Liver (tissue), 9 donors: ENCODE measurements around the gene PRDM2. TPM values are rescaled to one million over a fixed set of nuclear protein-coding genes. Genes with fewer than 3 reads are reported as not detected.
"Not testable (repeated sequence)": the region's sequence is repeated elsewhere in the genome, so short reads cannot be mapped to it uniquely, and the experiment has no call there.

Source experiments
- DNase-seq: peaks from one replicate; pipeline ENCODE4 v3.0.0-alpha.2; 2017; ENCODE audit warnings: low spot score
- H3K27ac ChIP-seq, 2 donors: one replicate each; pipeline ENCODE4 v1.7.0; 2013; ENCODE audit warnings: inconsistent platforms in 2 of 2, low read length in 2 of 2, control low read depth in 1 of 2, low read depth in 1 of 2, mild to moderate bottlenecking in 1 of 2
- H3K27me3 ChIP-seq, 4 donors: one replicate each; pipeline versions ENCODE4 v1.6.1 to v1.7.0; 2013; ENCODE audit warnings: low read length in 3 of 4, inconsistent platforms in 1 of 4, mild to moderate bottlenecking in 1 of 4, moderate library complexity in 1 of 4; ENCODE audit not compliant: control insufficient read depth in 4 of 4, insufficient read depth in 4 of 4
- H3K36me3 ChIP-seq, 4 donors: one replicate each; pipeline versions ENCODE4 v1.6.1 to v1.7.0; 2013; ENCODE audit warnings: low read length in 3 of 4, mild to moderate bottlenecking in 3 of 4, low read depth in 1 of 4, moderate library complexity in 1 of 4; ENCODE audit not compliant: control insufficient read depth in 4 of 4, insufficient read depth in 3 of 4
- H3K4me1 ChIP-seq, 4 donors: one replicate each; pipeline versions ENCODE4 v1.6.1 to v1.7.0; 2013; ENCODE audit warnings: low read length in 3 of 4, mild to moderate bottlenecking in 3 of 4, moderate library complexity in 1 of 4; ENCODE audit not compliant: control insufficient read depth in 4 of 4, insufficient read depth in 4 of 4
- H3K4me3 ChIP-seq, 3 donors: one replicate each; pipeline versions ENCODE4 v1.6.1 to v1.7.0; 2013; ENCODE audit warnings: low read length in 3 of 3, control low read depth in 1 of 3, low read depth in 1 of 3, mild to moderate bottlenecking in 1 of 3
- H3K9ac ChIP-seq, 2 donors: one replicate each; pipeline ENCODE4 v1.7.0; 2013; ENCODE audit warnings: low read length in 2 of 2, mild to moderate bottlenecking in 2 of 2, moderate library complexity in 2 of 2, control low read depth in 1 of 2, low read depth in 1 of 2
- H3K9me3 ChIP-seq, 4 donors: one replicate each; pipeline versions ENCODE4 v1.6.1 to v1.7.0; 2013; ENCODE audit warnings: low read length in 3 of 4; ENCODE audit not compliant: control insufficient read depth in 4 of 4
- FOXA1 ChIP-seq: IDR thresholded peaks from 2 replicates; pipeline ENCODE4 v1.6.1; 2016; ENCODE audit warnings: antibody characterized with exemption
- FOXA2 ChIP-seq: IDR thresholded peaks from 2 replicates; pipeline ENCODE4 v1.6.1; 2016; ENCODE audit warnings: antibody characterized with exemption
- GABPA ChIP-seq, 2 donors: IDR thresholded peaks in 1 of 2; conservative IDR thresholded peaks in 1 of 2; 2 replicates each; pipeline ENCODE4 v1.6.1; 2016; ENCODE audit warnings: antibody characterized with exemption in 2 of 2, mild to moderate bottlenecking in 1 of 2, moderate library complexity in 1 of 2
- HNF4A ChIP-seq, 2 donors: conservative IDR thresholded peaks; 2 replicates each; pipeline ENCODE4 v1.6.1; 2016; ENCODE audit warnings: antibody characterized with exemption in 2 of 2, mild to moderate bottlenecking in 2 of 2
- JUND ChIP-seq, 2 donors: IDR thresholded peaks; 2 replicates each; pipeline ENCODE4 v1.6.1; 2016; ENCODE audit warnings: antibody characterized with exemption in 2 of 2
- RAD21 ChIP-seq, 2 donors: IDR thresholded peaks; 2 replicates each; pipeline ENCODE4 v1.6.1; 2016; ENCODE audit warnings: antibody characterized with exemption in 2 of 2, mild to moderate bottlenecking in 2 of 2
- SP1 ChIP-seq: IDR thresholded peaks from 2 replicates; pipeline ENCODE4 v1.6.1; 2018; ENCODE audit warnings: antibody characterized with exemption, mild to moderate bottlenecking
- TAF1 ChIP-seq: conservative IDR thresholded peaks from 2 replicates; pipeline ENCODE4 v1.6.1; 2016; ENCODE audit warnings: antibody characterized with exemption, mild to moderate bottlenecking
- WGBS: extraction: QIAGEN DNeasy Blood & Tissue Kit; methylation state at CpG from one replicate; pipeline ENCODE4 v1.1.7; 2013; 5-methylcytosine and 5-hydroxymethylcytosine counted together
- polyA plus RNA-seq, 2 donors: library from polyadenylated mRNA; stranded (reverse) in 1 of 2; unstranded in 1 of 2; fragments of 200-250 nt in 1 of 2; fragments of >200 nt in 1 of 2; fragmentation: Nextera tagmentation in 1 of 2; extraction: Ambion mirVana in 1 of 2; gene quantifications; one replicate each; pipeline versions ENCODE4 v1.2.1 to v1.2.3, GENCODE V29; 2013 to 2015
- total RNA-seq, 2 donors: library from RNA; depleted of rRNA; stranded (reverse); fragments of >200 nt; gene quantifications; one replicate each; pipeline ENCODE4 v1.2.3, GENCODE V29; 2014
- TF ChIP-seq, protein P1 (sequence below): IDR thresholded peaks from 2 replicates; pipeline ENCODE4 v1.6.1; 2016; ENCODE audit warnings: antibody characterized with exemption, mild to moderate bottlenecking
- TF ChIP-seq, protein P2 (sequence below): fragments of 150-350 bp; IDR thresholded peaks from 2 replicates; pipeline ENCODE4 v1.5.1; 2017; ENCODE audit warnings: improper control_type of control experiment, low read depth, low read length; ENCODE audit not compliant: missing input control
- TF ChIP-seq, protein P3 (sequence below): IDR thresholded peaks from 2 replicates; pipeline ENCODE4 v1.6.1; 2016; ENCODE audit warnings: antibody characterized with exemption
- TF ChIP-seq, protein P4 (sequence below): IDR thresholded peaks from 2 replicates; pipeline ENCODE4 v1.6.1; 2016; ENCODE audit warnings: antibody characterized with exemption
- donor health status: healthy.
- donor health status: healthy.
- donor health status: healthy.
- donor health status: healthy.
- donor health status: healthy.

PRDM2 gene
- total and polyA plus RNA-seq, 4 donors: 4.5 to 13.9 (median 7.9) TPM

DNA sequence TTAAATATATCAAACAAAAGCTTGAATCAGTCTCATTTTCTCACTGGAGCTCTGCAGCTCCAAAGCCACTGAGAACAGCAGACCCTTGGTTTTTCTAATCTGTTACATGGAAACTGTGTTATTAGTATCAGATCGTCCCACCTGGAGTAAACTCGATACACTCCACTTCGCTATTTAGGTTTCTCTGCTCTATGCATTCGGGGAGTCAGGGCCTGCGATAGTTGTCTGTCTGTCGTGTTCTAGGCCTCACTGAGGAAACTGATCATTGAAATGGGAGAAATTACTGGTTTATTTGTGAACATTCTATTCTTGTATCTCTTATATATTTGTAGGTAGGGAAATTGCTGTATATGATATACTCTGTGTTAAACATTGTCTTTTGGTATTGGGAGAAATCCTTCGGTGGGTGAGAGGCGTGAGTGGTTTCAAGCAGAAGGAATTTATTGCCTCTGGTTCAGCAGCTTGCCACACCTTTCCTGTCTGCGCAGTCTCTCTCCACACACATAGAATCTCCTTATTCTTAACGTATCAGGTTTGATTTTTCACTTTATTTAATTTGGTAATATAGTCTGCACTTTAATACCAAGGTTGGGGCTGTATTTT, 8.5 kb downstream of the PRDM2 start:
- no peak for DNase-seq
- peaks cover 0 to 7% (median 0%) of the 10 kb centered on the region in 4 donors for H3K27me3 ChIP-seq
- TF ChIP-seq GABPA (IDR thresholded peaks at IDR 0.05 in 1 of 2, conservative IDR thresholded peaks at IDR 0.05 in 1 of 2) (no peak), FOXA1 (no peak), TAF1 (no peak)
- H3K36me3 ChIP-seq: no peaks in the 10 kb centered on the region
- H3K9me3 ChIP-seq: no peaks in the 10 kb centered on the region
- H3K27ac ChIP-seq: no peak overlapping the region
- no peaks in the 10 kb centered on the region for H3K4me1 ChIP-seq
- H3K9ac ChIP-seq: no peak overlapping the region
- no peak overlapping the region for H3K4me3 ChIP-seq
- WGBS: 89% methylated on average over 10 of the region's 10 CpGs

DNA sequence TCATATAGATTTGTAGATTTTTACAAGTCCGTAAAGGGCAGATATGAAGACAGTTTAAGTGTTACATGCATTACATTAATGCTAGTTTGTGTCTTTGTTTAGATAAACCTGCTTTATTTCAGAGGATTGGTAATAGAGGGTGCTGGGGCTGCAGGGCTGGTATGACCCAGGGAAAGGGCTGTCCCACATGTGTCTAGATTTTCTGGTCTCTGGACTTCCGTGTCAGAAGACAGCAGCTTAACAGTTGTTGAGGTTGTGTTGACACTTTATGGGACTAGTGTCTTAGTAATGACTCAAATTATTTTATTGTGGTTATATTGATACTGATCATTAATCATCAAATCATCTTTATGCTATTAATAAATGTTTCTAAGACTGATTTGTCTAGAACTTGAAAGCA, 10.1 kb downstream of the PRDM2 start:
- Histone ChIP-seq H3K9me3 (no peaks in the 10 kb centered on the region), H3K4me3 (no peak overlapping the region), H3K4me1 (no peaks in the 10 kb centered on the region), H3K36me3 (no peaks in the 10 kb centered on the region), H3K9ac (no peak overlapping the region), H3K27ac (no peak overlapping the region), H3K27me3 (peaks cover 0 to 3% (median 0%) of the 10 kb centered on the region in 4 donors)
- 84% methylated on average over 2 of the region's 2 CpGs for WGBS
- DNase-seq: no peak
- TF ChIP-seq FOXA2: no peak
- no peak for TF ChIP-seq GABPA (IDR thresholded peaks at IDR 0.05 in 1 of 2, conservative IDR thresholded peaks at IDR 0.05 in 1 of 2)
- TF ChIP-seq TAF1: no peak
- TF ChIP-seq HNF4A (conservative IDR thresholded peaks at IDR 0.05): no peak
- TF ChIP-seq, protein P1, sequence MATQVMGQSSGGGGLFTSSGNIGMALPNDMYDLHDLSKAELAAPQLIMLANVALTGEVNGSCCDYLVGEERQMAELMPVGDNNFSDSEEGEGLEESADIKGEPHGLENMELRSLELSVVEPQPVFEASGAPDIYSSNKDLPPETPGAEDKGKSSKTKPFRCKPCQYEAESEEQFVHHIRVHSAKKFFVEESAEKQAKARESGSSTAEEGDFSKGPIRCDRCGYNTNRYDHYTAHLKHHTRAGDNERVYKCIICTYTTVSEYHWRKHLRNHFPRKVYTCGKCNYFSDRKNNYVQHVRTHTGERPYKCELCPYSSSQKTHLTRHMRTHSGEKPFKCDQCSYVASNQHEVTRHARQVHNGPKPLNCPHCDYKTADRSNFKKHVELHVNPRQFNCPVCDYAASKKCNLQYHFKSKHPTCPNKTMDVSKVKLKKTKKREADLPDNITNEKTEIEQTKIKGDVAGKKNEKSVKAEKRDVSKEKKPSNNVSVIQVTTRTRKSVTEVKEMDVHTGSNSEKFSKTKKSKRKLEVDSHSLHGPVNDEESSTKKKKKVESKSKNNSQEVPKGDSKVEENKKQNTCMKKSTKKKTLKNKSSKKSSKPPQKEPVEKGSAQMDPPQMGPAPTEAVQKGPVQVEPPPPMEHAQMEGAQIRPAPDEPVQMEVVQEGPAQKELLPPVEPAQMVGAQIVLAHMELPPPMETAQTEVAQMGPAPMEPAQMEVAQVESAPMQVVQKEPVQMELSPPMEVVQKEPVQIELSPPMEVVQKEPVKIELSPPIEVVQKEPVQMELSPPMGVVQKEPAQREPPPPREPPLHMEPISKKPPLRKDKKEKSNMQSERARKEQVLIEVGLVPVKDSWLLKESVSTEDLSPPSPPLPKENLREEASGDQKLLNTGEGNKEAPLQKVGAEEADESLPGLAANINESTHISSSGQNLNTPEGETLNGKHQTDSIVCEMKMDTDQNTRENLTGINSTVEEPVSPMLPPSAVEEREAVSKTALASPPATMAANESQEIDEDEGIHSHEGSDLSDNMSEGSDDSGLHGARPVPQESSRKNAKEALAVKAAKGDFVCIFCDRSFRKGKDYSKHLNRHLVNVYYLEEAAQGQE: no peak
- TF ChIP-seq, protein P2, sequence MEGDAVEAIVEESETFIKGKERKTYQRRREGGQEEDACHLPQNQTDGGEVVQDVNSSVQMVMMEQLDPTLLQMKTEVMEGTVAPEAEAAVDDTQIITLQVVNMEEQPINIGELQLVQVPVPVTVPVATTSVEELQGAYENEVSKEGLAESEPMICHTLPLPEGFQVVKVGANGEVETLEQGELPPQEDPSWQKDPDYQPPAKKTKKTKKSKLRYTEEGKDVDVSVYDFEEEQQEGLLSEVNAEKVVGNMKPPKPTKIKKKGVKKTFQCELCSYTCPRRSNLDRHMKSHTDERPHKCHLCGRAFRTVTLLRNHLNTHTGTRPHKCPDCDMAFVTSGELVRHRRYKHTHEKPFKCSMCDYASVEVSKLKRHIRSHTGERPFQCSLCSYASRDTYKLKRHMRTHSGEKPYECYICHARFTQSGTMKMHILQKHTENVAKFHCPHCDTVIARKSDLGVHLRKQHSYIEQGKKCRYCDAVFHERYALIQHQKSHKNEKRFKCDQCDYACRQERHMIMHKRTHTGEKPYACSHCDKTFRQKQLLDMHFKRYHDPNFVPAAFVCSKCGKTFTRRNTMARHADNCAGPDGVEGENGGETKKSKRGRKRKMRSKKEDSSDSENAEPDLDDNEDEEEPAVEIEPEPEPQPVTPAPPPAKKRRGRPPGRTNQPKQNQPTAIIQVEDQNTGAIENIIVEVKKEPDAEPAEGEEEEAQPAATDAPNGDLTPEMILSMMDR: no peak
- TF ChIP-seq, protein P3, sequence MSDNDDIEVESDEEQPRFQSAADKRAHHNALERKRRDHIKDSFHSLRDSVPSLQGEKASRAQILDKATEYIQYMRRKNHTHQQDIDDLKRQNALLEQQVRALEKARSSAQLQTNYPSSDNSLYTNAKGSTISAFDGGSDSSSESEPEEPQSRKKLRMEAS: no peak

DNA sequence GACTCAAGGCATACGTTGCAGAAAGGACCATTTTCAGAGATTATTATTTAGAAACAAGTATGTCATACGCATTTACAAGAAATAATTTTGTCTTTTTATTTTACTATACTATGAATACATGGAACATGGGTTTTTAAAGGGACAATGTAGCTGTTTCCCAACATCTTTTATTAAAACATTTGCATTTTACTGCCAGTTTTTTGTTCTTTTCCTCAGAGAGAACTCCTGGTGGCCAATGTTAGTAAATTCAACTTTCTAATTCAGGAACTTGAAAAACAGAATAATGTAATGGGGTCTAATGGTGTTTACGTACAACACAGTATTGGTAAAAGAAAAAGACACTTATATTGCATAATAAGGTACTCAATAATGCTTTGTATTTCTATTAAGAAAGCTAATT, 14.9 kb downstream of the PRDM2 start:
- H3K9me3 ChIP-seq: no peaks in the 10 kb centered on the region
- H3K27me3 ChIP-seq: no peaks in the 10 kb centered on the region
- no peaks in the 10 kb centered on the region for H3K36me3 ChIP-seq
- 88% methylated on average over 3 of the region's 3 CpGs for WGBS
- no peak for DNase-seq
- no peak overlapping the region for H3K9ac ChIP-seq
- TF ChIP-seq, protein P4, sequence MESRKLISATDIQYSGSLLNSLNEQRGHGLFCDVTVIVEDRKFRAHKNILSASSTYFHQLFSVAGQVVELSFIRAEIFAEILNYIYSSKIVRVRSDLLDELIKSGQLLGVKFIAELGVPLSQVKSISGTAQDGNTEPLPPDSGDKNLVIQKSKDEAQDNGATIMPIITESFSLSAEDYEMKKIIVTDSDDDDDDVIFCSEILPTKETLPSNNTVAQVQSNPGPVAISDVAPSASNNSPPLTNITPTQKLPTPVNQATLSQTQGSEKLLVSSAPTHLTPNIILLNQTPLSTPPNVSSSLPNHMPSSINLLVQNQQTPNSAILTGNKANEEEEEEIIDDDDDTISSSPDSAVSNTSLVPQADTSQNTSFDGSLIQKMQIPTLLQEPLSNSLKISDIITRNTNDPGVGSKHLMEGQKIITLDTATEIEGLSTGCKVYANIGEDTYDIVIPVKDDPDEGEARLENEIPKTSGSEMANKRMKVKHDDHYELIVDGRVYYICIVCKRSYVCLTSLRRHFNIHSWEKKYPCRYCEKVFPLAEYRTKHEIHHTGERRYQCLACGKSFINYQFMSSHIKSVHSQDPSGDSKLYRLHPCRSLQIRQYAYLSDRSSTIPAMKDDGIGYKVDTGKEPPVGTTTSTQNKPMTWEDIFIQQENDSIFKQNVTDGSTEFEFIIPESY: no peak
- TF ChIP-seq SP1 (no peak), TAF1 (no peak), JUND (IDR thresholded peaks at IDR 0.05) (no peak), RAD21 (IDR thresholded peaks at IDR 0.05) (no peak)
- TF ChIP-seq, protein P3: no peak
- no peak overlapping the region for H3K27ac ChIP-seq
- H3K4me3 ChIP-seq: no peak overlapping the region
- no peaks in the 10 kb centered on the region for H3K4me1 ChIP-seq

DNA sequence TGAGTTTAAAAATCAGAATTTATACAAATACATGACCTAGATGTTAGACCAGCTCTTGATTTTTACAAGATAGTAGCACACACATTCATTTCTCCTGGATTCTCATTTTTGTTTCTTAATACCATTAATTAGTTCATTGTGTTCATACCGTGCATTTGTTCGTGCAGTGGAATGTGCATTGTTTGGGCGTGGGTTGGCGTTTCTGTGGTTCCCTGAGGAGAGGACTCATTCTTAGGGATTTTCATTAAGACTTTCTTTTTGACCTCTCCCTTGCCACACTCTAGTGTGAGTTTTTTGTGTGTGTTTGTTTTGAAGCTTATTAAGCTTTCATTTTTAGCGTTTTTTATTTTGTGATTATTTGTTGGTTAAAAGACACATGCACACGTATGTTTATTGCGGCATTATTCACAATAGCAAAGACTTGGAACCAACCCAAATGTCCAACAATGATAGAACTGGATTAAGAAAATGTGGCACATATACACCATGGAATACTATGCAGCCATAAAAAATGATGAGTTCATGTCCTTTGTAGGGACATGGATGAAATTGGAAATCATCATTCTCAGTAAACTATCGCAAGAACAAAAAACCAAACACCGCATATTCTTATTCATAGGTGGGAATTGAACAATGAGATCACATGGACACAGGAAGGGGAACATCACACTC, 15.8 kb downstream of the PRDM2 start:
- WGBS: 98% methylated on average over 9 of the region's 9 CpGs
- not testable (repeated sequence) for H3K4me1 ChIP-seq, H3K27ac ChIP-seq, H3K36me3 ChIP-seq, DNase-seq, H3K9me3 ChIP-seq, H3K4me3 ChIP-seq, H3K9ac ChIP-seq, H3K27me3 ChIP-seq
